ENCODE results near the gene DFFA. TPM values are rescaled to one million over a fixed set of nuclear protein-coding genes. Genes with fewer than 3 reads are reported as not detected.

DFFA gene
- total and polyA plus RNA-seq, 9 of the 15 experiments (the other 6 are each of a cell fraction or from before 2014, with no cell fraction given): 39.6 to 74.8 (median 59.2) TPM

DNA sequence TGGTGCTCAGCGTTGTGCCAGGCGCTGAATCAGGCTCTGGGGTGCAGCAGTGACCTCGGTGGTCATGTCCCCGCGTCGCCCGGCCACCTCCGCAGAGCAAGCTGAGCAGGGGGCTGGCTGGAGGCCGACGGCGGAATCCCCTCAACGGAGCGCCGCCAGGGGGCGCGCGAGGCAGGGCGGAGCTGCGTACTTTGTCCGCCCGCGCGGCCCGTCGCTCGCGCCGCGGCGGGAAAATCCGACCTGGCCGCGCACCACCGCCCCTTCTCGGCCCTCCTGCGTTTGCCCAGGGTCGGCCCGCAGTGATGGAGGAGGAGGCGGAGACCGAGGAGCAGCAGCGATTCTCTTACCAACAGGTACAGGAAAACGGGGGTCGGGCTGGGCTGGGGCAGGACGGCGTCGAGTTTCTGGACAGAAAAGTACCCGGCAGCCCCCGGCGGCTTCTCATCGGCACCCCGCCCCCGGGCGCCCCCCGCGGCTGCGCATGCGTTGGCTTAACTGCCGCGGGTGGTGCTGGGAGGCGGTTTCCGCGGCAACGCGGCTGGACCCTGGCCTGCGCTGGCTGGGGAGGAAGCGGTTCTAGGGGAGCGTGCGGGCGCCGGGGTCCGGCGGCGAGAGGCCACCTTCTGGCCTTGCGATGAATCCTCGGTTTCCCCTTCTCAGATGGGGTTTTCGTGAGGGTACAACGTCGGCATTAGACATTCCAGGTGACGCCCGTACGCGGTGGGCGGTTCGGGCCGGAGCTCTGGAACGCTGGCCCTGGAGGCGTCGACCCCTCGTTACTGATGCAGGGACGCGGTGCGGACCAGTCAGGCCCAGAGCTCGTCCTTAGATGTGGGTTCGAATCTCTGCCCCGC is 41.9 kb downstream of the DFFA start, which contains the start of gene CENPS (continued):
- TF ChIP-seq CCNT2 (IDR thresholded peaks at IDR 0.05; ENCODE audit: borderline replicate concordance, extremely low read depth, insufficient read length, low read depth, low read length) (peak; percentile 86), THRAP3 (IDR thresholded peaks at IDR 0.05; ENCODE audit: borderline replicate concordance) (no peak), C11orf30 (IDR thresholded peaks at IDR 0.05; ENCODE audit: low read depth) (peak; percentile 91), ZNF324 (CRISPR knock-in tag; IDR thresholded peaks at IDR 0.05) (peak; percentile 24; the same call in 1 of the 2 replicates), ZBTB43 (CRISPR knock-in tag; IDR thresholded peaks at IDR 0.05) (peak; percentile 87; the same call in 1 of the 2 replicates), MECOM (CRISPR knock-in tag; IDR thresholded peaks at IDR 0.05) (0 out of 2 replicates have a peak, but pooled peaks have one; percentile 44), MAFK (IDR thresholded peaks at IDR 0.05; ENCODE audit: low read length) (no peak), GATAD2B (IDR thresholded peaks at IDR 0.05; ENCODE audit: borderline replicate concordance) (peak; percentile 91), DMBX1 (CRISPR knock-in tag; IDR thresholded peaks at IDR 0.05; ENCODE audit: borderline replicate concordance) (peak; percentile 93), SNIP1 (IDR thresholded peaks at IDR 0.05; ENCODE audit: low read depth) (no peak), KDM2B (CRISPR knock-in tag; IDR thresholded peaks at IDR 0.05) (no peak), ZNF77 (CRISPR knock-in tag; IDR thresholded peaks at IDR 0.05) (no peak), SMAD4 (CRISPR knock-in tag; conservative IDR thresholded peaks at IDR 0.05) (peak; percentile 93), ETV5 (CRISPR knock-in tag; IDR thresholded peaks at IDR 0.05; ENCODE audit: low read depth) (peak; percentile 59), SRF (CRISPR knock-in tag; IDR thresholded peaks at IDR 0.05) (peak in 1 of 2 experiments; percentile 84; a peak in 2 of 4 replicates), GATA2 (CRISPR knock-in tag; IDR thresholded peaks at IDR 0.05) (no peak), YY1 (IDR thresholded peaks at IDR 0.05; ENCODE audit: borderline replicate concordance in 1 of 3, control insufficient read depth in 1 of 3, extremely low read depth in 1 of 3, insufficient read depth in 3 of 3, insufficient read length in 1 of 3, insufficient replicate concordance in 2 of 3, low read depth in 1 of 3, low read length in 2 of 3) (peak in 2 of 3 experiments; percentile 70 to 83), PREB (CRISPR knock-in tag; IDR thresholded peaks at IDR 0.05) (peak; percentile 83; the same call in 1 of the 2 replicates)
- TF ChIP-seq, protein P1, sequence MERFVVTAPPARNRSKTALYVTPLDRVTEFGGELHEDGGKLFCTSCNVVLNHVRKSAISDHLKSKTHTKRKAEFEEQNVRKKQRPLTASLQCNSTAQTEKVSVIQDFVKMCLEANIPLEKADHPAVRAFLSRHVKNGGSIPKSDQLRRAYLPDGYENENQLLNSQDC (CRISPR knock-in tag; IDR thresholded peaks at IDR 0.05): 0 out of 2 replicates have a peak, but pooled peaks have one; percentile 34
- TF ChIP-seq, protein P2, sequence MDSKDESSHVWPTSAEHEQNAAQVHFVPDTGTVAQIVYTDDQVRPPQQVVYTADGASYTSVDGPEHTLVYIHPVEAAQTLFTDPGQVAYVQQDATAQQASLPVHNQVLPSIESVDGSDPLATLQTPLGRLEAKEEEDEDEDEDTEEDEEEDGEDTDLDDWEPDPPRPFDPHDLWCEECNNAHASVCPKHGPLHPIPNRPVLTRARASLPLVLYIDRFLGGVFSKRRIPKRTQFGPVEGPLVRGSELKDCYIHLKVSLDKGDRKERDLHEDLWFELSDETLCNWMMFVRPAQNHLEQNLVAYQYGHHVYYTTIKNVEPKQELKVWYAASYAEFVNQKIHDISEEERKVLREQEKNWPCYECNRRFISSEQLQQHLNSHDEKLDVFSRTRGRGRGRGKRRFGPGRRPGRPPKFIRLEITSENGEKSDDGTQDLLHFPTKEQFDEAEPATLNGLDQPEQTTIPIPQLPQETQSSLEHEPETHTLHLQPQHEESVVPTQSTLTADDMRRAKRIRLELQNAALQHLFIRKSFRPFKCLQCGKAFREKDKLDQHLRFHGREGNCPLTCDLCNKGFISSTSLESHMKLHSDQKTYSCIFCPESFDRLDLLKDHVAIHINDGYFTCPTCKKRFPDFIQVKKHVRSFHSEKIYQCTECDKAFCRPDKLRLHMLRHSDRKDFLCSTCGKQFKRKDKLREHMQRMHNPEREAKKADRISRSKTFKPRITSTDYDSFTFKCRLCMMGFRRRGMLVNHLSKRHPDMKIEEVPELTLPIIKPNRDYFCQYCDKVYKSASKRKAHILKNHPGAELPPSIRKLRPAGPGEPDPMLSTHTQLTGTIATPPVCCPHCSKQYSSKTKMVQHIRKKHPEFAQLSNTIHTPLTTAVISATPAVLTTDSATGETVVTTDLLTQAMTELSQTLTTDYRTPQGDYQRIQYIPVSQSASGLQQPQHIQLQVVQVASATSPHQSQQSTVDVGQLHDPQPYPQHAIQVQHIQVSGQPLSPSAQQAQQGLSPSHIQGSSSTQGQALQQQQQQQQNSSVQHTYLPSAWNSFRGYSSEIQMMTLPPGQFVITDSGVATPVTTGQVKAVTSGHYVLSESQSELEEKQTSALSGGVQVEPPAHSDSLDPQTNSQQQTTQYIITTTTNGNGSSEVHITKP (IDR thresholded peaks at IDR 0.05; ENCODE audit: partially characterized antibody): no peak

Data from K562 (cell line).